Ovary (tissue), 9 donors: ENCODE data around the gene SPATA2. TPM values are rescaled to one million over a fixed set of nuclear protein-coding genes. Genes with fewer than 3 reads are reported as not detected.

Experiments used
- DNase-seq, 5 donors: peaks; one replicate each; pipeline ENCODE4 v3.0.0-alpha.2; 2019 to 2020
- H3K27ac ChIP-seq, 2 donors: fragments of 200-600 bp; one replicate each; pipeline versions ENCODE4 v1.5.1 to v1.8.0; 2019 to 2022
- H3K27me3 ChIP-seq: fragments of 200-600 bp; one replicate; pipeline ENCODE4 v1.8.0; 2022
- H3K36me3 ChIP-seq: fragments of 200-600 bp; sonication (generic); one replicate; pipeline ENCODE4 v1.5.1; 2019
- H3K4me1 ChIP-seq: one replicate; pipeline ENCODE4 v1.8.1; 2013; ENCODE audit warnings: mild to moderate bottlenecking, moderate library complexity; ENCODE audit not compliant: insufficient read depth
- H3K4me3 ChIP-seq: fragments of 200-600 bp; sonication (generic); one replicate; pipeline ENCODE4 v1.5.1; 2017
- H3K9me3 ChIP-seq, 2 donors: fragments of 200-600 bp in 1 of 2; sonication (generic) in 1 of 2; one replicate each; pipeline versions ENCODE4 v1.5.1 to v1.8.1; 2013 to 2019; ENCODE audit warnings: mild to moderate bottlenecking in 1 of 2, moderate library complexity in 1 of 2
- EP300 ChIP-seq: sonication (generic); formaldehyde crosslinking; IDR thresholded peaks from one replicate; pipeline ENCODE4 v1.6.1; 2017; ENCODE audit warnings: antibody characterized with exemption
- POLR2A ChIP-seq: fragments of 450-650 bp; IDR thresholded peaks from one replicate; pipeline ENCODE4 v1.6.1; 2017; ENCODE audit warnings: antibody characterized with exemption, mild to moderate bottlenecking, moderate library complexity
- WGBS, 3 donors: extraction: QIAGEN DNeasy Blood & Tissue Kit in 1 of 3; methylation state at CpG; one replicate each; pipeline versions ENCODE4 v1.1.5 to v1.1.7; 2013 to 2017; 5-methylcytosine and 5-hydroxymethylcytosine counted together
- intact Hi-C, 4 donors: fragments of 100-400 bp; cut with DNase I; formaldehyde crosslinking; loops; one replicate each; pipeline versions ENCODE4 v1.11.0 to v1.15.1; 2022 to 2023
- polyA plus RNA-seq, 2 donors: library from polyadenylated mRNA; stranded (reverse); fragments of 200-250 nt in 1 of 2; fragments of 350-450 nt in 1 of 2; fragmentation: Illumina TruSeq in 1 of 2; extraction: RNeasy Lipid Tissue Mini Kit (QIAGEN cat#74804) in 1 of 2; gene quantifications; one replicate each; pipeline ENCODE4 v1.2.3, GENCODE V29; 2013 to 2014
- total RNA-seq, 7 donors: library from RNA; depleted of rRNA in 2 of 7; stranded (reverse); fragments of >200 nt in 2 of 7; fragmentation: NEBNext Ultra II Directional in 3 of 7; extraction: Animal tissue kit (Norgen Biotek cat#: 25700) in 3 of 7; gene quantifications; one replicate each; pipeline versions ENCODE4 v1.1.0 to v1.2.4, GENCODE V29; 2016 to 2023
- TF ChIP-seq, protein P1 (sequence below), 3 donors: fragments of 450-650 bp in 2 of 3; fragments of 200-600 bp in 1 of 3; IDR thresholded peaks; one replicate each; pipeline versions ENCODE4 v1.5.1 to v1.8.0; 2016 to 2022; ENCODE audit warnings: antibody characterized with exemption in 3 of 3, mild to moderate bottlenecking in 1 of 3
- donor health status: DM: no; HTN: no; CAD: no; lungs with moderate emphysema.
- donor health status: DM: no; HTN: no; CAD: no.
- donor health status: Bipolar disorder and iron deficiency.
- donor health status: DM: yes; HTN: yes; CAD: no.
- donor health status: DM: no; HTN: no; CAD: no.
- donor health status: DM: yes; HTN: yes; CAD: no.

Gene SPATA2
- total and polyA plus RNA-seq, 9 donors = 2.3 to 9.8 (median 6.3) TPM

DNA sequence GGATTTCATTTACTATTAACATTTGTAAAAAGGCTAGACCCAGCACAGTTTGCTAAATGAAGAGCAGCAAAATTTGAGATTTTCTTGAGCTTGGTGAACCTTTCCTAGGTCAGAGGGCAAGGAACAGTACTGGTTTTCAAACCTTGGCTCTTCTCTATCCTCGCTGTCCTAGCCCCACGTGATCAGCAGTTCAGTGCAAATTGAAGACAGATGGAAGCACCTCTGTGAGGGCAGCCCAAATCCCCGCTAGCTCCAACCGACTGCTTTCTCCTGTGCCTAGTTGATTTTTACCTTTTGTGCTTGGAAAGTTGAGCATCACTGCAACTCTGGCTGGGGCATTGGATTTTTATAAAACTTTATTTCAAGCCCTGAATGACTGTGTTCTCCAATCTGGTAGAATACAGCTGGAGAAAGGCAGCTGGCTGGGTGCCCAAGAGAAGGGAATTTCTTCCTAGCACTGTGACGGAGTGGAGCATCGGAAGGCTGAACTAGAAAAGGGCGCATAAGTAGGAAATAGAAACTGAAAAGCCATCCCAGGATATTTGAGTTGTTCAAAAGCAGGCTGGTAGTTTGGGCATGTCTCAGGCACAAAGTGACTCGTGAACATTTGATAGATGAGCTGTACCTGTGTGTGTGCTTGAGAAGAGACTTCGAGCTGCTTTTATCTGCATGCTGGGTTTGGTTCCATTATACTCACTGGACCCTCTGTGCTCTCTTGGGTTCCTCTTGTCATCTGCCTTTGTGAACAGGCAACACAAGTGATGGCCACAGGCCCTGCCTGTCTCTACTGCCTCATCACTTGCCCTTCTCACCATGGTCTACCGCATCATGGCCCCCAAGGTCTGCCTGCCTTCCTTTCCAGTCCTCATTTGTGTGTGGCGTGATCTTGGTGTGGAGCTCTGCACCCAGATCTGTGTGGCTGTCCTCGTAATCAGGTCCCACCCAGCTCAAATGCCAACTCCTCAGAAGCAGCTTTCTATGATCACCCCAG is 23.1 kb upstream of the SPATA2 start:
- Histone ChIP-seq H3K4me1 (peaks cover 19% of the 10 kb centered on the region), H3K27me3 (no peaks in the 10 kb centered on the region), H3K27ac (no peak overlapping the region), H3K36me3 (no peaks in the 10 kb centered on the region), H3K9me3 (no peaks in the 10 kb centered on the region), H3K4me3 (no peak overlapping the region)
- intact Hi-C loops = loop anchor here in 1 of 4 donors (10.0 kb wide), 1 partner anchor 324 kb away; no protein-coding TSS in a partner anchor
- no peak for TF ChIP-seq EP300
- WGBS, 3 donors = 61 to 64% (median 63%) methylated on average over 12 of the region's 12 CpGs
- DNase-seq = peak; percentile 51 to 67 (median 66)

DNA sequence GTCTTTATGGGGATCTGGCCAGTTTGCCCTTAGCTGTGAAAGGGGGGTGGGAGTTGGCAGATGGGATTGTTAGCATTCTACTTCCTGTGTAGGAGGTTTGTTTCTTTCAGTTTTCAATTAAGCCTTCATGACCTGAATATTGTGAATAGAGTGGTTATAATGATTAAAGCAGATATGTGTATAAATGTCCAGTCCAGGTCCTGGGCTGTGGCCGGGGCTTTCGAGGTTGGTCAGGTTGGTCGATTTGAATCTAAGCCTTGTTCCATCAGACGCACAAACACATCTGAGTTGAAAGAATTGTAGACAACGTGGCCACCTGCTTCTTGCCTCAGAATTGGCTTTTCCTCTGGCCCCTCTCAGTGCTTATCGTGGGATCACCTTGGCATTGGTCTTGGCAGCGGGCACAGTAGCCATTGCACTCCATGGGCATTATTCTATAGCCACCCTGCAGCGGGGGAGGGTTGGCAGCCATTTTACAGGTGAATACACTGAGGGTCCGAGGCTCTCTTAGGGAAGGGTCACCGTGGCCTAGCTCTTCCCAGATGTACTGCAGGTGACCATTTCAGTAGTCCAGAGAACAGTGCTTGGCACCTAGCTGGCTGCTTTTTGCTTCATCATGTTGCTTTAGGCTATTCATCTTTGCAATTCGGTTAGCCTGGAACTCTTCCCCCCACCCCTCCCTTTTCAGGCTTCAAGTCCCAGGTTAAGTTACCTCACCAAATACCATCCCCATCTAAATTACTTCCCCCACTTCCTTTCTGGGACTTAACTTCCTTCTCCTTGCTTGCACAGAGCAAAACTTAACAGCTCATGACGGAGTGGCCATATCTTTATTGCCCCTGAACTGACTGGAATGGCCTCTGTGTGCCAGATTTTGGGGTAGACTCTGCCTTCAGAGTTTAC is 21.9 kb upstream of the SPATA2 start:
- peak overlapping the region; percentile 75 to 80 for H3K27ac ChIP-seq
- H3K36me3 ChIP-seq = no peaks in the 10 kb centered on the region
- peak overlapping the region; percentile 89 for H3K4me3 ChIP-seq
- TF ChIP-seq, protein P1, sequence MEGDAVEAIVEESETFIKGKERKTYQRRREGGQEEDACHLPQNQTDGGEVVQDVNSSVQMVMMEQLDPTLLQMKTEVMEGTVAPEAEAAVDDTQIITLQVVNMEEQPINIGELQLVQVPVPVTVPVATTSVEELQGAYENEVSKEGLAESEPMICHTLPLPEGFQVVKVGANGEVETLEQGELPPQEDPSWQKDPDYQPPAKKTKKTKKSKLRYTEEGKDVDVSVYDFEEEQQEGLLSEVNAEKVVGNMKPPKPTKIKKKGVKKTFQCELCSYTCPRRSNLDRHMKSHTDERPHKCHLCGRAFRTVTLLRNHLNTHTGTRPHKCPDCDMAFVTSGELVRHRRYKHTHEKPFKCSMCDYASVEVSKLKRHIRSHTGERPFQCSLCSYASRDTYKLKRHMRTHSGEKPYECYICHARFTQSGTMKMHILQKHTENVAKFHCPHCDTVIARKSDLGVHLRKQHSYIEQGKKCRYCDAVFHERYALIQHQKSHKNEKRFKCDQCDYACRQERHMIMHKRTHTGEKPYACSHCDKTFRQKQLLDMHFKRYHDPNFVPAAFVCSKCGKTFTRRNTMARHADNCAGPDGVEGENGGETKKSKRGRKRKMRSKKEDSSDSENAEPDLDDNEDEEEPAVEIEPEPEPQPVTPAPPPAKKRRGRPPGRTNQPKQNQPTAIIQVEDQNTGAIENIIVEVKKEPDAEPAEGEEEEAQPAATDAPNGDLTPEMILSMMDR (IDR thresholded peaks at IDR 0.05) = no peak
- no peak for TF ChIP-seq POLR2A
- no peak for TF ChIP-seq EP300
- no peaks in the 10 kb centered on the region for H3K27me3 ChIP-seq
- intact Hi-C loops = loop anchor here in 1 of 4 donors (10.0 kb wide), 1 partner anchor 322 kb away; no protein-coding TSS in a partner anchor
- peaks cover 19% of the 10 kb centered on the region for H3K4me1 ChIP-seq
- 18 to 22% (median 21%) methylated on average over 12 of the region's 12 CpGs for WGBS, 3 donors
- no peaks in the 10 kb centered on the region for H3K9me3 ChIP-seq
- no peak for DNase-seq

- TF ChIP-seq EP300 (no peak), POLR2A (peak; percentile 97)
- TF ChIP-seq, protein P1 (IDR thresholded peaks at IDR 0.05) = peak in 1 of 3 donors; percentile 27
- Histone ChIP-seq H3K36me3 (no peaks in the 10 kb centered on the region), H3K4me1 (peaks cover 19% of the 10 kb centered on the region), H3K9me3 (no peaks in the 10 kb centered on the region), H3K27ac (peak within 1 kb of the TSS; percentile 75 to 80), H3K4me3 (peak within 1 kb of the TSS; percentile 89), H3K27me3 (no peaks in the 10 kb centered on the region)
- DNase-seq = peak; percentile 89 to 96 (median 94)
- intact Hi-C loops = loop anchor here in 1 of 4 donors (10.0 kb wide), 1 partner anchor 322 kb away; no protein-coding TSS in a partner anchor
- WGBS, 3 donors = 0 to 1% (median 0%) methylated on average over 65 to 79 of the region's 79 CpGs
Observed at GRCh38 chr20:49936153-49937026, 21.1 kb upstream of the SPATA2 start, which contains the start of gene RNF114. Gene RNF114, plus strand, starts transcription at chr20:49936397. Its CDS starts 16 bp downstream, at chr20:49936413.

DNA sequence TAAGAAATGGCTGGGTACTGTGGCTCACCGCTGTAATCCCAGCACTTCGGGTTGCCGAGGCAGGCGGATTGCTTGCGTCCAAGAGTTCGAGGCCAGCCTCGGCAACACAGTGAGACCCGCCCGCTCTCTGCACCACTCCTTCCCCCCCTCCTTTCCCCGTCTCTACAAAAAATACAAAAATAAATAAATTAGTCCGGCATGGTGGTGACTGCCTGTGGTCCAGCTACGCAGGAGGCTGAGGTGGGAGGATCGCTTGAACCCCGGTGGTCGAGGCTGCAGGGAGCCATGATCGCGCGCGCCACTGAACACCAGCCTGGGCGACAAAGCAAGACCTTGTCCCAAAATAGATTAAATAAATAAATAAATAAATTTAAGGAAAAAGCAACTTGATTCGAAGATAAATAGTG is 20.4 kb upstream of the SPATA2 start:
- WGBS, 3 donors = 6 to 14% (median 6%) methylated on average over 21 of the region's 21 CpGs
- H3K9me3 ChIP-seq = no peaks in the 10 kb centered on the region
- peak overlapping the region; percentile 2 to 80 for H3K27ac ChIP-seq
- H3K4me3 ChIP-seq = peak overlapping the region; percentile 89
- DNase-seq = no peak
- H3K4me1 ChIP-seq = peaks cover 19% of the 10 kb centered on the region
- no peak for TF ChIP-seq EP300
- no peak for TF ChIP-seq POLR2A
- TF ChIP-seq, protein P1 (IDR thresholded peaks at IDR 0.05) = no peak
- H3K27me3 ChIP-seq = no peaks in the 10 kb centered on the region
- no peaks in the 10 kb centered on the region for H3K36me3 ChIP-seq
- intact Hi-C loops = loop anchor here in 1 of 4 donors (10.0 kb wide), 1 partner anchor 321 kb away; no protein-coding TSS in a partner anchor
